HEK293T (cell line): Measurements from ENCODE around the gene GAL3ST1.

Experiments used
- BHLHE40 ChIP-seq: fragments of 450-650 bp; IDR thresholded peaks from 2 replicates; pipeline ENCODE4 v1.6.1; 2016; ENCODE audit warnings: mild to moderate bottlenecking, moderate library complexity, borderline replicate concordance
- FOXK2 ChIP-seq: fragments of 450-650 bp; IDR thresholded peaks from 2 replicates; pipeline ENCODE4 v1.6.1; 2016; ENCODE audit warnings: mild to moderate bottlenecking
- HDGF ChIP-seq: fragments of 450-650 bp; IDR thresholded peaks from 2 replicates; pipeline ENCODE4 v1.6.1; 2017; ENCODE audit warnings: antibody characterized with exemption, borderline replicate concordance
- NFRKB ChIP-seq: fragments of 450-650 bp; IDR thresholded peaks from 2 replicates; pipeline ENCODE4 v1.6.1; 2016; ENCODE audit warnings: mild to moderate bottlenecking, moderate library complexity

GRCh38 chr22:30601464-30601863 lies 27.0 kb upstream of the GAL3ST1 start:
- TF ChIP-seq FOXK2 (no peak), BHLHE40 (no peak), NFRKB (no peak), HDGF (no peak)
